ENCODE measurements around the gene AKR1A1. TPM values are rescaled to one million over a fixed set of nuclear protein-coding genes. Genes with fewer than 3 reads are reported as not detected.

AKR1A1 gene
- total RNA-seq, 4 donors from 2014 or later = 57.8 to 91.3 (median 82.1) TPM

DNA sequence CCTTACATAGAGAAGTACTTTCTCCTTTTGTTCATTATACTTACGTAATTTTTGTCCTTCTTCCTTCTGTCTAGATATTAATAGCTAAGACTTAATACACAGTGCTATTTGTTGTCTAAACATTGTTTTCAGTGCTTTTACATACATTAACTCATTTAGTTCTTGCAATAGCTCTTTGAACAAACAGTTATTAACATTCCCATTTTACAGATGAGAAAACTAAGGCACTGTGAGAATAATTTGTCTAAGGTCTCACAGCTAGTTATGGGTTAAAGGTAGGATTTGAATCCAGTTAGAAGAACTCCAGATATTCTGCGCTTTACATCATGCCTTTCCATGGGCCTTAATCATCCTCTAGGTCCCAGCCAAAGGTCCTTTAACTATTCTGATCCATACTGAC lies 53.6 kb downstream of the AKR1A1 start:
- TF ChIP-seq, protein P1, sequence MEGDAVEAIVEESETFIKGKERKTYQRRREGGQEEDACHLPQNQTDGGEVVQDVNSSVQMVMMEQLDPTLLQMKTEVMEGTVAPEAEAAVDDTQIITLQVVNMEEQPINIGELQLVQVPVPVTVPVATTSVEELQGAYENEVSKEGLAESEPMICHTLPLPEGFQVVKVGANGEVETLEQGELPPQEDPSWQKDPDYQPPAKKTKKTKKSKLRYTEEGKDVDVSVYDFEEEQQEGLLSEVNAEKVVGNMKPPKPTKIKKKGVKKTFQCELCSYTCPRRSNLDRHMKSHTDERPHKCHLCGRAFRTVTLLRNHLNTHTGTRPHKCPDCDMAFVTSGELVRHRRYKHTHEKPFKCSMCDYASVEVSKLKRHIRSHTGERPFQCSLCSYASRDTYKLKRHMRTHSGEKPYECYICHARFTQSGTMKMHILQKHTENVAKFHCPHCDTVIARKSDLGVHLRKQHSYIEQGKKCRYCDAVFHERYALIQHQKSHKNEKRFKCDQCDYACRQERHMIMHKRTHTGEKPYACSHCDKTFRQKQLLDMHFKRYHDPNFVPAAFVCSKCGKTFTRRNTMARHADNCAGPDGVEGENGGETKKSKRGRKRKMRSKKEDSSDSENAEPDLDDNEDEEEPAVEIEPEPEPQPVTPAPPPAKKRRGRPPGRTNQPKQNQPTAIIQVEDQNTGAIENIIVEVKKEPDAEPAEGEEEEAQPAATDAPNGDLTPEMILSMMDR (IDR thresholded peaks at IDR 0.05; ENCODE audit: low read depth) = no peak

DNA sequence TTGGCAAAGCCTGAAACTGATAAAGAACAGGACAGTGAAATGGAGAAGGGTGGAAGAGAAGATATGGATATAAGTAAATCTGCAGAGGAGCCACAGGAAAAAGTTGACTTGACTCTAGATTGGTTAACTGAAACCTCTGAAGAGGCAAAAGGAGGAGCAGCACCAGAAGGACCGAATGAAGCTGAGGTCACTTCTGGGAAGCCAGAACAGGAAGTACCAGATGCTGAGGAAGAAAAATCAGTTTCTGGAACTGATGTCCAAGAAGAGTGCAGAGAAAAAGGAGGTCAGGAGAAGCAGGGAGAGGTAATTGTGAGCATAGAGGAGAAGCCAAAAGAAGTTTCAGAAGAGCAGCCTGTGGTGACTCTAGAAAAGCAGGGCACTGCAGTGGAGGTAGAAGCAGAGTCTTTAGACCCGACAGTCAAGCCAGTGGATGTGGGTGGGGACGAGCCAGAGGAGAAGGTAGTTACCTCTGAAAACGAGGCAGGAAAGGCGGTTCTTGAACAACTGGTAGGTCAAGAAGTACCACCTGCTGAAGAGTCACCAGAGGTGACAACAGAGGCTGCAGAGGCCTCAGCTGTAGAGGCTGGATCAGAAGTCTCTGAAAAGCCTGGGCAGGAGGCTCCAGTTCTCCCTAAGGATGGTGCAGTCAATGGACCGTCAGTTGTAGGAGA lies 56.9 kb downstream of the AKR1A1 start:
- TF ChIP-seq, protein P1 (IDR thresholded peaks at IDR 0.05; ENCODE audit: low read depth) = no peak

DNA sequence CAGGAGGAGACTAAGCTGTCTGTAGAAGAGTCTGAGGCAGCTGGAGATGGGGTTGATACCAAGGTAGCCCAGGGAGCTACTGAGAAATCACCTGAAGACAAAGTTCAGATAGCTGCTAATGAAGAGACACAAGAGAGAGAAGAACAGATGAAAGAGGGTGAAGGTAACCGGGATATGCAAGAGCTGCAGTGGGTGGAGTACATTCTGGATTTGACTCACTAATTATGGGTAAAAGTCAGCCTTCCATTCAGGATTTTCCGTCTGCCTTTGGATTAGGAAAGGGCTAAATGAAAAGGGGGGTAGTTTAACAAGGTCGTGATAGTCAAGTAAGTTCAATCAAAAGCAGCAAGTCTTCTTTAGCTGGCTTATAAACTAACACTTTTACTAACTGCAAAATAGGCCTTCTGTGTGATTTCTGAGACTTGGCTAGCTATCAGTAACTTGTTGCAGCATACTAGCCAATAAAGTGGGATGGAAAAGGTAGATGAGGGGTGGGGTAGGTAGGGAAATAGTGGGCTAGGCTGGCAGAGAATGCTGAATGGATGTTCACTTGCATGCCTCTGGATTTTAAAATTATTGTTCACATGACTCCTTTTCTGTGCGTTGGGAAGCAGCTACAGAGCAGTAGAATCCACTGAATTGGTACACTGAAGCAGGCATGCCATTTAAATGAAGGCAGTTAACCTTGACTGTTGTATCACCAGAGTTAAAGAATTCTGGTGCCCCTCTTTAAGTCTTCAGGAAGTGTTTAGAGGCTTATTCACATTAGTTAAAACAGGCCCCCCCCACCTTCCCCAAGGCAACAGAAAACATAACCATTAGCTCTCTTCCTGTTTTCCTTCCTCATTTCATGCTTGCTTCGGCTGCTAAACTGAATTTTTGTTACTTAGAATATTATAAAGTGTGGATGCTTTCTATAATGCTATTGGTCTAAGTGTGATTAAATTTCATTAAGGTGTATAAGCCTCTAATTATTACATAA lies 57.8 kb downstream of the AKR1A1 start:
- TF ChIP-seq, protein P1 (IDR thresholded peaks at IDR 0.05; ENCODE audit: low read depth) = no peak

DNA sequence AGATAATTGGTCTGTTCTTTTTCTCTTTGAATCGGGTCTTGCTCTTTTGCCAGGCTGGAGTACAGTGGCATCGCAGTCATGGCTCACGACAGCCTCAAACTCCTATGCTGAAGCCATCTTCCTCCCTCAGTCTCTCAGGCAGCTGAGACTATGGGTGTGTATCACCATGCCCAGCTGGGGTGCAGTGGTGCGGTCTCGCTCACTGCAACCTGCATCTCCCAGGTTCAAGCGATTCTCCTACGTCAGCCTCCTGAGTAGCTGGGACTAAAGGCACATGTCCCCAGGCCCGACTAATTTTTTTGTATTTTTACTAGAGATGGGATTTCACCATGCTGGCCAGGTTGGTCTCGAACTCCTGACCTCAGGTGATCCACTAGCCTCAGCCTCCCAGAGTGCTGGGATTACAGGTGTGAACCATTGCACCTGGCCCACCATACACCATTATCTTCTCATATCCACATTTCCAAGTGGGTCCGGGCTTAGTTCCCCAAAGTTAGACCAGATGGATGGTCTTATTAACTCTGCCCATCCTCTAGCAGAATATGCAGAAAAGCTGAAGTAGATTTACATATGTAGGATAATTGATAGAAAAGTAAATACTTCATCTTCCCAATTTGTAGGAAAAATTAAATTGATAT lies 60.1 kb downstream of the AKR1A1 start:
- TF ChIP-seq, protein P1 (IDR thresholded peaks at IDR 0.05; ENCODE audit: low read depth) = no peak

DNA sequence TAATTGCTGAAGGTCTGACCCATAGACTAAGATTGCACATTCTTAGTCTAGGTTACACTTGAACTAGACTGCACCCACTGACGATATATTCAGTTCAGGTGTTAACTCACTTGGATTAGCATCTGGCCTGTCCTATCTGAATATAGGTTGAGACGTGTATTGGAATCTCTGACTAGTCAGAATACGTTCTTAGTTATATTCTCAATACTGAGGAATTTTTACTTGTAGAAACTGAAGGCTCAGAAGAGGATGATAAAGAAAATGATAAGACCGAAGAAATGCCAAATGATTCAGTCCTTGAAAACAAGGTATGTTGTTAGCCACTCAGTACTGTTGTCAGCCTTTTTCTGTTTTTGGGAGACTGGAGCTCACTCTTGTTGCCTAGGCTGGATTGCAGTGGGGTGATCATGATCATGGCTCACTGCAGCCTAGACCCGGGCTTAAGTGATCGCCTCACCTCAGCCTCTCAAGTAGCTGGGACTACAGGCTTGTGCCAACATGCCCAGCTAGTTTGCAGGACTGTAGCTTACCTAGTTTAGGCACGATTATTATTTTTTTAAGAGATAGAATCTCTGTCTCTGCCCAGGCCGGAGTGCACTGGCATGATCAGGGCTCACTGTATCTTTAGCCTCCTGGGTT lies 62.4 kb downstream of the AKR1A1 start:
- TF ChIP-seq, protein P1 (IDR thresholded peaks at IDR 0.05; ENCODE audit: low read depth) = no peak

DNA sequence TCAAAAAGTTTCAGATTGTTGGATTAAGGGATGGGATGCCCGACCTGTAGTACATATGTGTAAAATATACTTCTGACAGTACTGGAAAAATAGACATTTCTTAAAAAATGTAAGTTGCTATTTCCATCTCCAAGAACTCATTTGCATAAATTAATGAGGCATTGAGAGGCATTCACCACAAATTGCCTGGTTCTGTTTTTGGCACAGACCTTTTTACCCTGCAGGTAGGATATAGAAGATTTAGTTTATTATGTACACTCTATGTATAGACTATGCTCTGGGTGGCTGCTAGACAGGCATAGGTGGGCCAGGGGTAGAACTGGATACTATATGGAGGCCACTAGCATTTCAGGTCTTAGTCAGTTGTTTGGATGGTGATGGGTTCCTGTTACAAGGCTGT lies 65.3 kb downstream of the AKR1A1 start:
- TF ChIP-seq, protein P1 (IDR thresholded peaks at IDR 0.05; ENCODE audit: low read depth) = no peak

All from subcutaneous adipose tissue (tissue), 4 donors.